GM18517 (cell line): ENCODE results near the gene LRRK1.

ENCODE experiments used
- ATAC-seq: cut with Tn5 transposase; IDR thresholded peaks from one replicate; pipeline ENCODE4 v1.9.1; 2021; ENCODE audit warnings: mild to moderate bottlenecking, moderate library complexity; ENCODE audit not compliant: unreplicated experiment

LRRK1 gene, protein sequence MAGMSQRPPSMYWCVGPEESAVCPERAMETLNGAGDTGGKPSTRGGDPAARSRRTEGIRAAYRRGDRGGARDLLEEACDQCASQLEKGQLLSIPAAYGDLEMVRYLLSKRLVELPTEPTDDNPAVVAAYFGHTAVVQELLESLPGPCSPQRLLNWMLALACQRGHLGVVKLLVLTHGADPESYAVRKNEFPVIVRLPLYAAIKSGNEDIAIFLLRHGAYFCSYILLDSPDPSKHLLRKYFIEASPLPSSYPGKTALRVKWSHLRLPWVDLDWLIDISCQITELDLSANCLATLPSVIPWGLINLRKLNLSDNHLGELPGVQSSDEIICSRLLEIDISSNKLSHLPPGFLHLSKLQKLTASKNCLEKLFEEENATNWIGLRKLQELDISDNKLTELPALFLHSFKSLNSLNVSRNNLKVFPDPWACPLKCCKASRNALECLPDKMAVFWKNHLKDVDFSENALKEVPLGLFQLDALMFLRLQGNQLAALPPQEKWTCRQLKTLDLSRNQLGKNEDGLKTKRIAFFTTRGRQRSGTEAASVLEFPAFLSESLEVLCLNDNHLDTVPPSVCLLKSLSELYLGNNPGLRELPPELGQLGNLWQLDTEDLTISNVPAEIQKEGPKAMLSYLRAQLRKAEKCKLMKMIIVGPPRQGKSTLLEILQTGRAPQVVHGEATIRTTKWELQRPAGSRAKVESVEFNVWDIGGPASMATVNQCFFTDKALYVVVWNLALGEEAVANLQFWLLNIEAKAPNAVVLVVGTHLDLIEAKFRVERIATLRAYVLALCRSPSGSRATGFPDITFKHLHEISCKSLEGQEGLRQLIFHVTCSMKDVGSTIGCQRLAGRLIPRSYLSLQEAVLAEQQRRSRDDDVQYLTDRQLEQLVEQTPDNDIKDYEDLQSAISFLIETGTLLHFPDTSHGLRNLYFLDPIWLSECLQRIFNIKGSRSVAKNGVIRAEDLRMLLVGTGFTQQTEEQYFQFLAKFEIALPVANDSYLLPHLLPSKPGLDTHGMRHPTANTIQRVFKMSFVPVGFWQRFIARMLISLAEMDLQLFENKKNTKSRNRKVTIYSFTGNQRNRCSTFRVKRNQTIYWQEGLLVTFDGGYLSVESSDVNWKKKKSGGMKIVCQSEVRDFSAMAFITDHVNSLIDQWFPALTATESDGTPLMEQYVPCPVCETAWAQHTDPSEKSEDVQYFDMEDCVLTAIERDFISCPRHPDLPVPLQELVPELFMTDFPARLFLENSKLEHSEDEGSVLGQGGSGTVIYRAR (N-terminal part only)

DNA sequence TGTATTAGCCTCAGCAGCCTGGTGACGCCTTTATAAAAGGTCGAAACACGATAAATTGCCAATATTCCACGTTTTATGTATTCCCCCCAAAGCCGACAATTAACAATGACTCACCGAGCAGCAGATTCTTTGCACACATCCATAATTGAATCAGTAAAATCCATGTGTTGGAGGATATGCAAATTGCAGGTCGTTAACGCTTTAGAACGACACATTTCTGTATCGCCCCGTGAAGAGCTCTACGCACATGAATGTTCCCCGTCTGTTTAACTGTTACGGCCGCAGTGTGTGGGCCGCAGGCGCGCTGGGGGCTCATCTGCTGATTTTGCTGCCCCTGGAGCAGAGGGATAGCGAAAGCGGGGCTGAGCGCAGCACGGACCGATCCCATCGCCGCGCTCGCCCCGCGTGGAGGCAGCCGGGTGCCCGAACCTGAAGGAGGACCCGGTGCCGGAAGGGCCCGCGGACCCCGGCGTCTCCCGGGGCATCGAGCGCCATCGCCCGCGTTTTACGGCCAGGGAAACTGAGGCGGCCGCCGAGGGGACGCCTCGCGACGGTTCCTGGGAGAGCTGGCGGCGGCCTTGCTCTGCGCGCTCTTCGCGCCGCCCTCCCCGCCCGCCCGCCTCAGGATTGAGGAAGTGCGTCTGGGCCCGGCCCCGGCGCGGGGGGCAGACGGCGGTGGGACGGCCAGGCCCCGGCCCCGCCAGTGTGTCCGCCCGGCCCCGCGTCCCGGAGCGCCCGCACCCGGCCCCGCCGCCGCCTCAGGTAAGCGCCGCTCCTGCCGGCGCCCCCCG lies at the start of gene LRRK1:
Gene LRRK1, plus strand, starts transcription at position 668 of the 791 bp plus-strand sequence. CDS start 5,276 bp downstream, outside the sequence.
- no peak for ATAC-seq

DNA sequence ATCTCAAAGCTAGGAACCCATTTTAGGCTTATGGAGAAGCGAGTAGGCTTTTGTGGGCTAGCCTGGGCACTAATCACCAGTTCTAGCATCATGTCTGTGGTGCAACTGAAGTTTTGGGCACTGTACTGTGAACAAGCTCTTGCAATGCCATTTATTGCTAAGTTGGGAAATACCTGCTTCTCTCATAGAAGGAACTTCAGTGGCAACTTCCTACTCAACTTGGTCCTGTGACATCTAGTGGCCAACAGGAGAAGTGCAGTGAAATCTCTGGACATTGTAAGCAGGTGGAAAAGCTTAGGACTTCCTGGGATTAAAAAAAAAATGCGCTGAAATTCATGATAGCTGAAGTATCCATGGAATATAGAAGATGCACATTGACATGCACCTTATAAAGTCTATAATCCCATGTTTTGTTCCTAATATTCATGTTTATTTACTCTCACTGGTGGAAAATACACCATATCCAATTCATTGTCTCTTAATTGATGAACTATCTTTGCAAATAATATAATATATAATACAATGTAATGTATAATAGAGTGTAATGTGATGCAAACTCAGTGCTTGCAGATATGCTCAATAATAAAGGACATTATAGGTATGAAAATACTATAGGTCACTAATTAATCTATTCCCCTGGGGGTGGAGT lies 46.0 kb upstream of the LRRK1 start:
- ATAC-seq = peak; percentile 68

DNA sequence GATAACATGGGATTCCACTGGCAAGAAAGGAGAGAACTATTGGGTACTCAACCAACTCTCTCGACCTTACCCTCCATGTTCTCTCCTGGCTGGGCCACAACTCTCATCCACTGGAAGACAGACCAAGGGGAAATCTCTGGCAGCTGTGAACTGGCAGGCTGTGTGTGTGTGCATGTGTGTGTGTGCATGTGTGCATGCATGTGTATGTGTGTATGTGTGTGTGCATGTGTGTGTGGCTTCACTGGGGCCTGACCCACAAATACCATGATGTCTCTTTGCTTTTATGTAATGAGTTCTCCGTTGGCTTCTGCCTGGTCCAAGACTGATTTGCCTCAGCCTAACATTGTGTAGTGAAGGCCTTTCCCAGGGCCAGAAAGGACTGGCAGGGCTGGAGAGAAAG lies 43.7 kb upstream of the LRRK1 start:
- ATAC-seq = no peak

DNA sequence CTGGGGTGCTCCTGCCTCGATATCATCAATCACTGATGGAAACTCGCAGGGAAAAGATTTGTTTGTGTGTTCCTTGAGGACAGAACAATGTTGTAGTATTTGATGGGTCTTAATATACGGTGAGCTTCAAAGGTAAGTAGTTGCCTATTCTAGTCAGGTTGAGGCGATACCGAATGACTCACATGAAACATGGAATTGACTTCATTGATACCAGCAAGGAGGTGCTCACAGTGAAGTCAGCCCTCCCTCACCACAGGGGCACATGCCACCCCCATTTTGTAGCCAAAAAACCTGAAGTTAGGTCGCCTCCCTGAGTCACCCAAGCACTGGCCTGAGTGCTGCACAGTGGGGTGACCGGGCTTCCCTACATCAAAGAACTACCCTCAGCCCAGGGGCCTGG lies 43.2 kb upstream of the LRRK1 start:
- no peak for ATAC-seq

DNA sequence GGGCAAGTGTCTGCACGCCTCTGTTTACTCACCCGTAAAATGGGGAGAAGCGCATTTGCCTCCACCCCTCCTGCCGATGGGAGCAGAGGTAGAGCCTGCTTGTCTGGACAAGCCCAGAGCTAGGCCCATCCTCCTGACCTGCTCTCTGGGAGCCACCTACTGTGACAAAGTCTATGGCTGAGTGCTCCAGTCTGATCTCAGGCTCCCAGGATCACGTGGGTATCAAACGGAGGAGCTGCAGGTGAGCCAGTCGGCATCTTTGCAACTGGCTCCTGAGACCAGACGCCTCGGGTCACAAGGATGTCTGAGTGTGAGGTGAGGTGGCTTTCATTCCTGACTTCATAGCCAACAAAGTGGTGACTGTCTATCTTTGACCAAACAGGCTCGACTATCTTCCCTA lies 41.6 kb upstream of the LRRK1 start:
- ATAC-seq = no peak

DNA sequence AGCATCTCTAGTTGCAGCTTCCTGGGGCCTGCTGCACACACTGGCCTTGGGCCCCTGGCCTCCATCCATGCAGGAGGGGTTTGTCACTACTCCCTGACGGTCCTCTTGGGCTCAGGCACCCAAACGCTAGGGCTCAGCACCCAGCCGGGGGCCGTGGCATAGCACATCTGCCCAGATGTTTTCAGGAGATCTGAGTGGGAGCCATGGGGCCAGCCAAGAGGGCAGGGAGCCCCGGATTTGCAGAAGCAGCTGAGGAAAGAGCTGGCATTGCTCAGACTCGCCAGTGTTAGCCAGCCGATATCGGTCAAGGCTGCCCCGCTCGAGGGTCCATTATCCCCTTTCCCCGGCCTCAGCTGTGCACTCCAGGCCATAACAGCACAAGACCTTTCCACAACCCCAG lies 41.0 kb upstream of the LRRK1 start:
- no peak for ATAC-seq

DNA sequence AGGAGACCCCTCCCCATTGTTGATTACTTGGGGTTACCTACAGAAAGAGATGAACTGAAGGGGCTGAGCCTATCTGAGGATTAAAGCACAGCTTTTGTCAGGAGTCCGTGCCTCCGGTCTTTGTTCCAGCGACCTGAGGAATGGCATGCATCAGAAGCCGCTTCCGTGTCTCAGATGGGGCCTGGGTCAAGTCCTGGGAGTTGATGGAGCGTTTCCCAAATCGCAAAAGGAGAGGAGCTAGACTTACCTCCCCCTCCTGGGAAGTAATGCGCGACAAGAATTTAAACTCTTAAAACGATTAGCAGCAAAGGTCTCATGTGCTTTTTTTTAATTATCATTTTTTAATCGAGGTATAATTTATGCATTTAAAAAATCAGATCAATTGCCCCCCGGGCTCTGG lies 40.5 kb upstream of the LRRK1 start:
- ATAC-seq = no peak

DNA sequence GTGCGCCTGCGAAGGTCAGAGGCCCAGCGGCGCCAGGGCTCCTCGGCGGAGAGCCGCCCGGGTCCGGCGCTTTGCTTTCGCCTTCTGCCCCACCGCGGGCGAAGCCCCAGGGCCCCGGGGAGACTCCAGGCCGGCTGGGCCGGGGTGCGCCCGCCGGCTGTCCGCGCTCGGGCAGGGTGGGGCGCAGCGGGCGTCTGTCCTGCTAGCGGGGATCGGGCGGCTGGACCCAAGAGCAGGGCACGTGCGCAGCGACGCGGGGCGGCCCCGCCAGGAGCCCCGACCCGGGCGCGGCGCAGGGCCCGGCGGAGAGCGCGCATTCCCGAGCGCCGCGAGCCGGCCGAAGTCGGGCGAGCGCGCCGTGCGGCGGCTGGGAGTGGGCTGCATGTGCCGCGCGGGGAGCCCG lies 40.1 kb upstream of the LRRK1 start:
- ATAC-seq = no peak

DNA sequence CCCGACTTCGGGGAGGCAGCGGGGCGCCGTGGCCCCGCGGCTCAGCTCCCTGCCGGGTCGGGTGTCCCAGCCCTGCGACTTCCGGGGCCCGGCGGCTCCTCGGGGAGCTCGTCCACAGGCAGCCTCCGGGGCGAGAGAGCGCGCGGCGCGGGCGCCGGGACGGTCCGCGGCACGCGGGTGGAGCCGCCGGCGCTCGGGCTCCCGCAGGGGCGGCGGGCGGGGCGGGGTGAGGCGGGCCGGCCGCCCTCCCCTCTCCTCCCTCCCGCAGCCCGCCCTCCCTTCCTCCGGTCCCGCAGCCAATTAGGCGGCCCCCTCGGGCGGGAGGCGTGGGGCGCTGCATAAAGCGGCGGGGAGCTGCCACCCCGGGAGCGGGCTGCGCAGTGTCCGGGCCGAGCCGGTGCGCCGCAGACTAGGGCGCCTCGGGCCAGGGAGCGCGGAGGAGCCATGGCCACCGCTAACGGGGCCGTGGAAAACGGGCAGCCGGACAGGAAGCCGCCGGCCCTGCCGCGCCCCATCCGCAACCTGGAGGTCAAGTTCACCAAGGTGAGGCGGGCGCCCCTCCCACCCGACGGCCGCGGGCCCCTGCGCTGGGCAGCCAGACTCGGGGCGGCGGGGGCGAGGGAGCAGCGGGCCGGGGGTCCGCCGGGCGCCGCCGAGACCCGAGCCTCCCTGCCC lies 39.6 kb upstream of the LRRK1 start, which contains the start of gene ALDH1A3:
Gene ALDH1A3, plus strand, starts transcription at position 368 of the 675 bp plus-strand sequence. Its CDS starts 77 bp downstream, at position 445.
- no peak for ATAC-seq

DNA sequence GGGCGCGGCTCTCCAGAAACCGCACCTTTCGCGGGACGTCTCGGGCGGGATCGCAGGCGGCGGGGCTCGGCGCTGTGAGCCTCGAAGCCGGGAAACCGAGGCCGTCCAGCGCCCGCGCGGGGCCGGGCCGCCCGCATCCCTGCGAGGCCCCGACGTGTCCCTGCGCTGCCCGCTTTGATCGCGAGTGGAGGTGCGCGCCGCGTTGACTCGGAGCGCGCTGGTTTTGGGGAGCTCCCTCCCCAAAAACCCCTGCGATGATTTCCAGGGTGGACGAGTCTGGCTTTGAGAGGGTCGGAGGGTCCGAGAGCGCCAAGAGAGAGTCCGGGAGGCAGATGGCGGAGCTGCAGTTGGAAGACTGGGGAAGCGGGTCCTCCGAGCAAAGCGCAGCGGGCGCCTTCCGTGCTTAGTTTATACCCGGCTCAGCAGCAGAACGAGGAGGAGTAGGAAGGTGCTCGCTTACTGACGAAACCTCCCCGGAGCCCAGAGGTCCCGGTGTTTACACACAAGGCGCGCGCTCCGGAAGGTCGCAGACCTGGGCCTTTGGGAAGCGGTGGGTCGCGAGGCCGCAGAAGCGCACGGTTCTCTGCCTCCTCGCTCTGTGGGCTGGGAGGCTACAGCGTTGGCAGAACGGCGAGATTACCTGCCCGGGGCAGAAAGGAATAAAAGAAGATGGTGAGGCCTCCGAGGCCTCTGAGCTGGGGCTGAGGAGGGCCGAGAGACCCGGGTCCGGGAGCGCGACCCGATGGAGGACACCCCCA lies 38.8 kb upstream of the LRRK1 start:
- ATAC-seq = no peak

DNA sequence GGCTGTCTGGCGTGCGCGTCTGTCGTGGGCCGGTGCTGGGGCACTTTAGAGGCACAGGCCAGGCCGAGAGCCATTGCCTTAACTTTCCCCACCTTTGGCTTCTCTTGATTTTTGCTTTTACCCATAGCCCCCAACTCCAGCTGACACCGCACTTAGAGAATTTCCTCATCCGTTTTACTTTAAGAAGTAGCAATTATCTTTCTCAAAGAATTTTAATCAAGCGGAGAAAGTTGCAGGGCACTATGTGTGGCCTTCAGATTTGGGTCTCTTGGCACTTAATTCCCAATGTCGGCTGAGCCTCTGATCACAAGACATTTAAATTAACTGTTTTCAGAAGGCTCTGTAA lies 38.3 kb upstream of the LRRK1 start:
- ATAC-seq = no peak

DNA sequence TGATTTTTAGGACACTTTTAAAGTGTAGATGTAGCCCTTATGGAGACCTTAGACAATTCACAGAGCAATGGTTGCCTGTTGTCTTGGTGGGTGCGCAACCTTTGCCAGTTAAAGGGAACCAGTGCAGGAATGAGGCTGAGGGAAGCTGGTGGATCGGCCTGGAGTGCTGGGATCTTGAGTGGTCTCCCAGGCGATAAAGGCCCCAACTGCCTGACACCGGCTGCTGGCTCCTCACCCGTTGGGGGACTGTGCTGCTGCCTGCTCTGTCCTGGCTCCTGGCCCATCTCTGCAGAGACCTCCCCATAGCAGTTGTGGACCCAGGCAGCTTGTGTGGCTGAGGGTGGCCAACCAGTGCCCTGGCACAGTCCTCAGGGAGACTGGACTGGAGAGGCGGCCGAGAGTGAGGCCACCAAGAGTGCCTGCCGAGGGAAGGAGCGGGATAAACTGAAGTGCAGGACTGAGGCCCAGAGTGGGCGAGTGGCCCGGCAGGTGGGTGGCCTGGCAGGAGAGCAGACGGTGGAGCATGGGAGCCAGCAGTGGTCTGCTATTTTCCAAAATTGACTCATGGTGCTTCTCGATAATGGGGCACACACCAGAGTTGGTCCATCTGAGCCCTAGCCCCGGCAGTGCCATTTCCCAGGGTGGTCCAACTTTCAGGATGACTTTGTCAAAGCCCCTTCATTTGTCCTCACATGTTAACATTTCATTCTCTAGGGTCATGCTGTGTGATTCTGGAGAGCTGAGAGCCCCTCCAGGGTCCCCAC lies 37.4 kb upstream of the LRRK1 start:
- no peak for ATAC-seq

DNA sequence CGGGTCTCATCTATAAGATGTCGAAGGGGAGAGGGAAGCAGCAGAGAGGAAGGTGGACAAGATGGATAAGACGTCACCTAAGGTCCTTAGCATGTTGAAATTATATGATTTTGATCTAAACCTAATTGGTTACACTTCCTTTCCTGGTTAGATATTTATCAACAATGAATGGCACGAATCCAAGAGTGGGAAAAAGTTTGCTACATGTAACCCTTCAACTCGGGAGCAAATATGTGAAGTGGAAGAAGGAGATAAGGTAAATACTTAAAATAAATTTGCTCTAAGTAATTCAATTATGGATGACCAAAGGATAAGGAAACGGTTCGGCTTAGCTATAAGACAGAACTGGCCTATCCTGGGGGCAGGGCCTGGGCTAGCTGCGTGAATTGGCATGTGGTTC lies 34.0 kb upstream of the LRRK1 start:
- ATAC-seq = no peak

DNA sequence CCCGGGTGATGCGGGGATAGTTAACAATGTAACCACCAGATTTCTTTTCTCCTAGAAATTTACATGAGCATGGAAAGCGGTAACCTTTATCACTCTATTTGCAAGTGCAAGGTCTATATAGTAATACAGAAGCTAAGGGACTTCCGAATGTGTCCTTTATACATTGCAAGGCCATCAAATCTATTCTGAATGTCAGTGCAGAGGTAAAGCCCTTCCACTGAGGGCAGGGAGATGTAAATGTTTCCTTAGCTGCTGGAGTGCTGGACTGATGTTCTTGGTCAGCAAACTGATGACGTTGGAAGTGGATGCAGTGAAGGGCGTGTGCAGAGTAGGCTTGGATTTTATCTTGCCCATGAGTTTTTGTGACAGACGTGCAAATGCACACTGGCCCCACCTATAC lies 33.3 kb upstream of the LRRK1 start:
- ATAC-seq = no peak

DNA sequence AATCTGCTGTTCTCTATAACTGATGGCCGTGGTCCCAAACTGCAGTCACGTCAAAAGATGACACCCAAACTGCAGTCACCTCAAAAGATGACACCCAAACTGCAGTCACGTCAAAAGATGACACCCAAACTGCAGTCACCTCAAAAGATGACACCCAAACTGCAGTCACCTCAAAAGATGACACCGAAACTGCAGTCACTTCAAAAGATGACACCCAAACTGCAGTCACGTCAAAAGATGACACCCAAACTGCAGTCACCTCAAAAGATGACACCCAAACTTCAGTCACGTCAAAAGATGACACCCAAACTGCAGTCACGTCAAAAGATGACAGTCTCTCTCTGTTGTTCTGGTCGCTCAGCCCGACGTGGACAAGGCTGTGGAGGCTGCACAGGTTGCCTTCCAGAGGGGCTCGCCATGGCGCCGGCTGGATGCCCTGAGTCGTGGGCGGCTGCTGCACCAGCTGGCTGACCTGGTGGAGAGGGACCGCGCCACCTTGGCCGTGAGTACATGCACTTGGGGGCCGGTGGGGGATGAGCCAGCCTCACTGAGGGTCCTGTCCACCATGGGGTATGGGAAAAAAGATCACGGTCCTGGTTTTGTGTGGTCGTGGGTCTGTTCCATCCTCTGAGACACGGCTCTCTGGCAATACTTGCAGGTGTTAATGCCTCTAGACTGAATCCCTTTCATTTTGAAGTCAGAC lies 31.8 kb upstream of the LRRK1 start:
- ATAC-seq = no peak

DNA sequence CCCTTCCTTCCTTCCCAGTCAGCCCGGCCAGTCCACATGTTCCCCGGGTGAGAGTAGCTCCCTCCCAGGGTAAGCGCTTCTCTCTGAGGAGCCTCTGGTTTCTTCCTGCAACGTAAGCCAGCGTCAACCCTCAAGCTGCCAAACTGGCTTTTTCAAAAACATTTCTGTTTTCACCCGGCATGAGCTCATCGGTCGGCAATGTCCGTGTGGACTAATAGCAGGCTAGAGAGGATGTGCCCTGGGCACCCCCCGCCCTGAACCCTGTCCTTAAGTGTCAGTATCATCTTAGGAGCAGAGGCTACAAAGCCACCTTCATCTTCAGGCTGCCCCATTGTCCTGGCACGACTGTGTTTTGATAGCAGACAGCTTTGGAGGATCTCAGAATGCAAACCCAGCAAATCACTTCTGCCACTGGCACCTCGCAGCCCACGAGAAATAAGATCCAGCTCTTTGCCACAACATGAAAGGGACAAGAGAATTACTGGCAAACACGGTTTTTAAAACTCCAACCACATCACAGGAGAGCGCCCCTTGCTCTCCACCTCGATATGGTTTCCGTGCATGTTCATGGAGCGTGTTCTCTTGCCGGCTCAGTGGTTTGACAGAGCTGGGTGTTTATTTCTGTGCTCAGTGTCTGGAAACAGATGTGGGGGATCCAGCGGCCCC lies 29.6 kb upstream of the LRRK1 start:
- ATAC-seq = no peak
